HL-60 (cell line): ENCODE measurements around the gene AQP7.

ENCODE experiments used
- GABPA ChIP-seq: IDR thresholded peaks from 2 replicates; pipeline ENCODE4 v1.6.1; 2012; ENCODE audit warnings: low read depth
- TF ChIP-seq, protein P1 (sequence below): IDR thresholded peaks from one replicate; pipeline ENCODE4 v1.5.1; 2011; ENCODE audit warnings: low read length, control low read depth, inconsistent platforms; ENCODE audit not compliant: insufficient read depth

DNA sequence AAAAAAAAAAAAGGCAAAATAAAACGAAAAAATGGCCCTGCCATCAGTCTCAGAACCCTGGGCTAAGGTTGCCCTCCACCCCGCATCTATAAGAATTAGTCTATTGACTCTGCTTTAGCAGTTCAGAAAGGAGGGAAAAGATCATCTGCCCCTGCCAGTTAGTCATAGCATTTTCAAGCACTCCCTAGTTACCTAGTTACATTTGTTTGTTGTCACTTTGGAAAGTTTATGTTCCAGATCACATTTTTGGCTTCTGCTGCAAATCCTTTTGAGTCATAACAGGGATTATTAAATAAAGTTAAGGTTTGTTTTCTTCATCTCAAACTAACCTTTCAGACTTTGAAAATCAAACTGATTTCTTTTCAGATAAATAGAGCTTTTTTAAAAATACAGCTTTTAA, 52.1 kb downstream of the AQP7 start:
- TF ChIP-seq, protein P1, sequence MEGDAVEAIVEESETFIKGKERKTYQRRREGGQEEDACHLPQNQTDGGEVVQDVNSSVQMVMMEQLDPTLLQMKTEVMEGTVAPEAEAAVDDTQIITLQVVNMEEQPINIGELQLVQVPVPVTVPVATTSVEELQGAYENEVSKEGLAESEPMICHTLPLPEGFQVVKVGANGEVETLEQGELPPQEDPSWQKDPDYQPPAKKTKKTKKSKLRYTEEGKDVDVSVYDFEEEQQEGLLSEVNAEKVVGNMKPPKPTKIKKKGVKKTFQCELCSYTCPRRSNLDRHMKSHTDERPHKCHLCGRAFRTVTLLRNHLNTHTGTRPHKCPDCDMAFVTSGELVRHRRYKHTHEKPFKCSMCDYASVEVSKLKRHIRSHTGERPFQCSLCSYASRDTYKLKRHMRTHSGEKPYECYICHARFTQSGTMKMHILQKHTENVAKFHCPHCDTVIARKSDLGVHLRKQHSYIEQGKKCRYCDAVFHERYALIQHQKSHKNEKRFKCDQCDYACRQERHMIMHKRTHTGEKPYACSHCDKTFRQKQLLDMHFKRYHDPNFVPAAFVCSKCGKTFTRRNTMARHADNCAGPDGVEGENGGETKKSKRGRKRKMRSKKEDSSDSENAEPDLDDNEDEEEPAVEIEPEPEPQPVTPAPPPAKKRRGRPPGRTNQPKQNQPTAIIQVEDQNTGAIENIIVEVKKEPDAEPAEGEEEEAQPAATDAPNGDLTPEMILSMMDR, result no peak
- TF ChIP-seq GABPA, result no peak
